Measurements from ENCODE around the gene TTLL8.

TTLL8 gene

GRCh38 chr22:49968831-49969661 lies 89.1 kb downstream of the TTLL8 start:
- DNase-seq (ENCODE audit: low spot score) = no peak
- no peak for TF ChIP-seq CTCF (IDR thresholded peaks at IDR 0.05; ENCODE audit: extremely low read depth, missing control alignments)
